HepG2 (cell line): ENCODE data around the gene BMF. TPM values are rescaled to one million over a fixed set of nuclear protein-coding genes. Genes with fewer than 3 reads are reported as not detected.

Experiments used
- BCL6 ChIP-seq: IDR thresholded peaks from 2 replicates; pipeline ENCODE4 v1.6.1; 2016; ENCODE audit warnings: missing genetic modification reagents, missing compliant biosample characterization
- BRCA1 ChIP-seq: sonication (generic); formaldehyde crosslinking; IDR thresholded peaks from 2 replicates; pipeline ENCODE4 v1.4.0; 2020; ENCODE audit warnings: missing genetic modification reagents
- CEBPB ChIP-seq: IDR thresholded peaks from 2 replicates; pipeline ENCODE4 v1.6.1; 2011; ENCODE audit warnings: low read depth, low read length, improper control_type of control experiment, borderline replicate concordance
- ERF ChIP-seq: IDR thresholded peaks from 2 replicates; pipeline ENCODE4 v1.6.1; 2018; ENCODE audit warnings: missing biosample characterization, missing genetic modification reagents
- KAT2B ChIP-seq: fragments of 150-350 bp; IDR thresholded peaks from 2 replicates; pipeline ENCODE4 v1.6.1; 2014; ENCODE audit warnings: low read depth, low read length, borderline replicate concordance
- LBX2 ChIP-seq: sonication (generic); formaldehyde crosslinking; IDR thresholded peaks from 2 replicates; pipeline ENCODE4 v1.5.0; 2020; ENCODE audit warnings: missing genetic modification reagents, mild to moderate bottlenecking, borderline replicate concordance
- LCORL ChIP-seq, 2 experiments: fragments of 450-650 bp in 1 of 2; sonication (generic) in 1 of 2; formaldehyde crosslinking in 1 of 2; IDR thresholded peaks; 2 replicates each; pipeline versions ENCODE4 v1.5.0 to v1.6.1; 2017 to 2020; ENCODE audit warnings: antibody characterized with exemption in 1 of 2, missing genetic modification reagents in 1 of 2
- NFAT5 ChIP-seq: sonication (generic); formaldehyde crosslinking; IDR thresholded peaks from 2 replicates; pipeline ENCODE4 v1.4.0; 2020; ENCODE audit warnings: missing genetic modification reagents
- PITX1 ChIP-seq: sonication (generic); formaldehyde crosslinking; IDR thresholded peaks from 2 replicates; pipeline ENCODE4 v1.5.1; 2020; ENCODE audit warnings: mild to moderate bottlenecking, missing genetic modification reagents
- RAD21 ChIP-seq: fragments of 450-650 bp; formaldehyde crosslinking; IDR thresholded peaks from 2 replicates; pipeline ENCODE4 v1.5.0; 2020; ENCODE audit warnings: mild to moderate bottlenecking
- RNF219 ChIP-seq: sonication (generic); formaldehyde crosslinking; IDR thresholded peaks from 2 replicates; pipeline ENCODE4 v1.5.0; 2020; ENCODE audit warnings: mild to moderate bottlenecking, missing genetic modification reagents
- RXRA ChIP-seq: sonication (generic); formaldehyde crosslinking; IDR thresholded peaks from 2 replicates; pipeline ENCODE4 v1.5.1; 2020; ENCODE audit warnings: missing genetic modification reagents
- SRSF4 ChIP-seq: fragments of 200-400 bp; formaldehyde crosslinking; IDR thresholded peaks from one replicate; pipeline ENCODE4 v1.6.1; 2018; ENCODE audit warnings: mild to moderate bottlenecking, low read depth, low read length, moderate library complexity; ENCODE audit not compliant: poor library complexity, severe bottlenecking
- ZNF142 ChIP-seq: sonication (generic); formaldehyde crosslinking; IDR thresholded peaks from 2 replicates; pipeline ENCODE4 v1.4.0; 2020; ENCODE audit warnings: missing genetic modification reagents
- ZNF263 ChIP-seq: sonication (generic); formaldehyde crosslinking; IDR thresholded peaks from 2 replicates; pipeline ENCODE4 v1.4.0; 2020; ENCODE audit warnings: missing genetic modification reagents
- ZNF775 ChIP-seq: sonication (generic); formaldehyde crosslinking; IDR thresholded peaks from 2 replicates; pipeline ENCODE4 v1.4.0; 2020; ENCODE audit warnings: missing genetic modification reagents, mild to moderate bottlenecking, moderate library complexity, borderline replicate concordance
- polyA plus RNA-seq, 8 experiments: library from polyadenylated mRNA; depleted of rRNA in 3 of 8; stranded (reverse) in 7 of 8; unstranded in 1 of 8; fragments of >200 nt; fragmentation: Illumina TruSeq in 4 of 8; extraction: Trizol in 4 of 8; gene quantifications; 2 replicates each; pipeline versions ENCODE4 v1.2.1 to v1.2.3, GENCODE V29; 2011 to 2016; ENCODE audit warnings: low read depth in 4 of 8, missing spikeins in 1 of 8, mixed read lengths in 1 of 8; ENCODE audit not compliant: insufficient read depth in 1 of 8
- total RNA-seq, 5 experiments: library from RNA; depleted of rRNA; stranded (reverse); fragments of >200 nt; fragmentation: Illumina TruSeq; extraction: Trizol; gene quantifications; 2 replicates each; pipeline ENCODE4 v1.2.3, GENCODE V29; 2016; ENCODE audit warnings: low read depth in 1 of 5

The BMF gene
- total and polyA plus RNA-seq, 2 of the 13 experiments (the other 11 are each of a cell fraction or from before 2014, with no cell fraction given), result 8.7 to 15.9 TPM

- TF ChIP-seq LBX2 (CRISPR knock-in tag), result no peak
- 0 out of 2 replicates have a peak, but pooled peaks have one; percentile 22 for TF ChIP-seq ERF (CRISPR knock-in tag)
- peak; percentile 35; the same call in 1 of the 2 replicates for TF ChIP-seq BRCA1 (CRISPR knock-in tag)
- TF ChIP-seq RAD21 (CRISPR knock-in tag), result 0 out of 2 replicates have a peak, but pooled peaks have one; percentile 12
- TF ChIP-seq RXRA (CRISPR knock-in tag), result peak; percentile 46; the same call in 1 of the 2 replicates
- TF ChIP-seq NFAT5 (CRISPR knock-in tag), result no peak
- peak; percentile 66 for TF ChIP-seq BCL6 (CRISPR knock-in tag)
- no peak for TF ChIP-seq RNF219 (CRISPR knock-in tag)
- no peak for TF ChIP-seq KAT2B
- TF ChIP-seq ZNF263 (CRISPR knock-in tag), result no peak
- no peak for TF ChIP-seq ZNF142 (CRISPR knock-in tag)
- TF ChIP-seq LCORL (IDR thresholded peaks at IDR 0.05), result peak; percentile 7; the same call in 1 of the 2 replicates
- peak; percentile 72 for TF ChIP-seq LCORL (CRISPR knock-in tag; IDR thresholded peaks at IDR 0.05)
- no peak for TF ChIP-seq SRSF4
- TF ChIP-seq PITX1 (CRISPR knock-in tag), result peak; percentile 58; the same call in 1 of the 2 replicates
- no peak for TF ChIP-seq ZNF775 (CRISPR knock-in tag)
- peak; percentile 16; the same call in 1 of the 2 replicates for TF ChIP-seq CEBPB
Observed at GRCh38 chr15:40040770-40041169, 67.9 kb downstream of the BMF start (continued).
